GM10266 (cell line): Measurements from ENCODE around the gene SRSF1.
A peak's percentile ranks its signal among the peaks of the same experiment; 100 is the strongest.

Experiments
- DNase-seq: peaks from one replicate; pipeline ENCODE4 v3.0.0; 2012; ENCODE audit errors: extremely low spot score
- TF ChIP-seq, protein P1 (sequence below): IDR thresholded peaks from 2 replicates; pipeline ENCODE4 v1.5.1; 2012; ENCODE audit warnings: mild to moderate bottlenecking, low read depth; ENCODE audit not compliant: control insufficient read depth, insufficient read depth; ENCODE audit errors: missing control alignments

Gene SRSF1

GRCh38 chr17:57987581-57988300 lies 19.3 kb downstream of the SRSF1 start, which contains the start of gene VEZF1:
TSS of gene VEZF1 (minus strand) at chr17:57988254. CDS start at chr17:57988111, 143 bp downstream.
- DNase-seq = peak; percentile 79
- TF ChIP-seq, protein P1, sequence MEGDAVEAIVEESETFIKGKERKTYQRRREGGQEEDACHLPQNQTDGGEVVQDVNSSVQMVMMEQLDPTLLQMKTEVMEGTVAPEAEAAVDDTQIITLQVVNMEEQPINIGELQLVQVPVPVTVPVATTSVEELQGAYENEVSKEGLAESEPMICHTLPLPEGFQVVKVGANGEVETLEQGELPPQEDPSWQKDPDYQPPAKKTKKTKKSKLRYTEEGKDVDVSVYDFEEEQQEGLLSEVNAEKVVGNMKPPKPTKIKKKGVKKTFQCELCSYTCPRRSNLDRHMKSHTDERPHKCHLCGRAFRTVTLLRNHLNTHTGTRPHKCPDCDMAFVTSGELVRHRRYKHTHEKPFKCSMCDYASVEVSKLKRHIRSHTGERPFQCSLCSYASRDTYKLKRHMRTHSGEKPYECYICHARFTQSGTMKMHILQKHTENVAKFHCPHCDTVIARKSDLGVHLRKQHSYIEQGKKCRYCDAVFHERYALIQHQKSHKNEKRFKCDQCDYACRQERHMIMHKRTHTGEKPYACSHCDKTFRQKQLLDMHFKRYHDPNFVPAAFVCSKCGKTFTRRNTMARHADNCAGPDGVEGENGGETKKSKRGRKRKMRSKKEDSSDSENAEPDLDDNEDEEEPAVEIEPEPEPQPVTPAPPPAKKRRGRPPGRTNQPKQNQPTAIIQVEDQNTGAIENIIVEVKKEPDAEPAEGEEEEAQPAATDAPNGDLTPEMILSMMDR = no peak

DNA sequence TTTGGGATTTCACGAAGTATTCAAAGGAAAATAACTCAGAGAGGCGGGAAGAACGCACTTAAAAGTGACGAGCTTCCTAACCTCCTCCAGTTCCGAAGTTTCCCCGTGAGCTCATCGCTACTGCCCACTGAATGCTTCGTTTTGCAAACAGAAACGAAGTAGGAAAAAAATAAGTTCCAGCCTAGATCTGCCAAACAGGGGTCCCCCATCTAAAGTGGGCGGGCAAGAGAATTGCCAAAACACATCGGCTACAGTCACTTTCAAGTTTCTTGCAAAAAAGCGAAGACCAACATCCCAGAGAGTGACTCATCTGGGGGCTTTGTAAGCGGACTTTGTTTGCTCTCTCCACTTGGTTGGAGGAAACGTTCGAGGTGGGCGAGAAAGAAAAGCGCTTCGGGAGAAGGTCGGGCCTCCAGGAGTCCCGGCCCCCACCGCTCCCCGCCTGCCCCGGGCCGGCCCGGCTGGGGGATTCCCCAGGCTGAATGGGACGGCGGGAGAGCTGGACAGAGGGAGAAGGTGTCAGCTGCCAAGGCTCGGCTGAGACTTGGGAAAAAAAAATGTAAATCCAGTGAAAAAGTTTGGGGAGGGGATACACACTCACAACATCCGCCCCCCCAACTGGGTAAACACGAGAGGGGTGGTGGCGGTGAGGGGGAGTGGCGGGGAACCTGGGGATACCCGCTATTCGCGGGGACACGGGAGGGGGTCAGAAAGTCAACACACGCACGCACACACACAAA lies 20.0 kb downstream of the SRSF1 start:
- TF ChIP-seq, protein P1 = no peak
- peak; percentile 58 for DNase-seq

GRCh38 chr17:57985675-57985974 lies 21.4 kb downstream of the SRSF1 start:
- DNase-seq = no peak
- TF ChIP-seq, protein P1 = no peak

DNA sequence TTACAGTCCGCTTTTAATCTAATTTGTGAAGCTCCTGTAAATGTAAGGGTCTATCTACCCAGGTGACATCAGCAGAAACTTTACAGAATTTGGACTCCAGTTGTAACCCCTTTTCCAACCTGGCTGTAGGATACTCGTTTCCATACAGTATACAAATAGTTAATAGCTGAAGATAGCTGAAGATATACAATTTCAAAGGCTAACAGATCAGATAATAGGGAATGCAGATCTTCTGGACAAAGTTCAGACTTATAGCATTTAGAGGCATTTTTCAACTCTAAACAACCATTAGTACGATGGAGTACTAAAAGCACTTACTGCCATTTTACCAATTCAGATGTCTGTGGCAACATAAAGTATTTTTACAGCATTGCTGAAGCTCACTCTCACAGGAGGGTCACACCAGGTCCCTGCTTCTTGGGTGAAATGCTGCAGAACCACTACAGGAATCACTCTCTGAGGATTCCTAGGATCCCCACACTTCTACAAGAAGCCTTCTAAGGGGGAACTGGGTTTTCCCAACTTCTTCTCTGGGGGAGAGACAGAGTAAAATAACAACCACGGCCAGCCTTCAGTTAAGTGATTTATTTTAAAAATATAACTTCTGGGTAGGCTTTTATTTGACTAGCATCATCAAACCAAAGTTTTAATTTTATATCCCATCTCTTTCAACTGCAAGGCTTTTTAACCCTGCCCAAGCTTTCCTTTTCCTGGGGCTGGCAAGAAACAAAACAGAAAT lies 21.9 kb downstream of the SRSF1 start:
- no peak for DNase-seq
- TF ChIP-seq, protein P1 = no peak

GRCh38 chr17:57984261-57984890 lies 22.7 kb downstream of the SRSF1 start:
- TF ChIP-seq, protein P1 = no peak
- no peak for DNase-seq

DNA sequence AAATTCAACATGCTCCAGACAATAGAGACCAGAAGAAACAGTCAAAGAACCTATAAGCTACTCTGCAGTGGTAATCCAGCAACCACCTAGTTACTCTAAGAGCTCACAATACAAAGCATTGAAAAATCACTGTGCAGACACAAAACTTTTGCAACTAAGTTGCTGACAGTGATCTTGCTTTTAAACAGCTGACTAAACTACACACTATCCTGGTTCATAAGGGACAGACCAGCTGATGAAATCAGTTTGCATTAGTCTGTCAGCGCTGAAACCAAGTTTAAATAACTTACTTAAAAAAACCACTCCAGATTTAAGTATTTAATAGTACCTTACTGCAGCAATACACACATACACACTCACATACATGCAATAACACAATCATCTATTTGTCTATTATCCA lies 23.6 kb downstream of the SRSF1 start:
- TF ChIP-seq, protein P1 = no peak
- DNase-seq = no peak
